ENCODE measurements around the gene MACROH2A1.

The MACROH2A1 gene

GRCh38 chr5:135396459-135397055 lies 2.5 kb downstream of the MACROH2A1 start:
- no peak for DNase-seq

- DNase-seq: no peak
Observed at GRCh38 chr5:135395866-135396265, 3.2 kb downstream of the MACROH2A1 start.

- no peak for DNase-seq
Observed at GRCh38 chr5:135395451-135395850, 3.6 kb downstream of the MACROH2A1 start.

- DNase-seq: no peak
Observed at GRCh38 chr5:135394095-135394494, 4.9 kb downstream of the MACROH2A1 start.

- DNase-seq: no peak
Observed at GRCh38 chr5:135393691-135394090, 5.3 kb downstream of the MACROH2A1 start.

- no peak for DNase-seq
Observed at GRCh38 chr5:135393229-135393628, 5.8 kb downstream of the MACROH2A1 start.

- DNase-seq: no peak
Observed at GRCh38 chr5:135392256-135392655, 6.8 kb downstream of the MACROH2A1 start.

GRCh38 chr5:135391869-135392255 lies 7.2 kb downstream of the MACROH2A1 start:
- DNase-seq: no peak

GRCh38 chr5:135391116-135391868 lies 7.7 kb downstream of the MACROH2A1 start:
- DNase-seq: no peak

- no peak for DNase-seq
Observed at GRCh38 chr5:135388860-135389435, 10.1 kb downstream of the MACROH2A1 start.

GRCh38 chr5:135387629-135387960 lies 11.4 kb downstream of the MACROH2A1 start:
- DNase-seq: no peak

GRCh38 chr5:135386886-135387628 lies 12.0 kb downstream of the MACROH2A1 start:
- no peak for DNase-seq

- no peak for DNase-seq
Observed at GRCh38 chr5:135386096-135386495, 12.9 kb downstream of the MACROH2A1 start.

- DNase-seq: no peak
Observed at GRCh38 chr5:135385576-135385975, 13.5 kb downstream of the MACROH2A1 start.

- DNase-seq: no peak
Observed at GRCh38 chr5:135384898-135385297, 14.1 kb downstream of the MACROH2A1 start.

- no peak for DNase-seq
Observed at GRCh38 chr5:135383803-135384495, 15.1 kb downstream of the MACROH2A1 start.

GRCh38 chr5:135382981-135383380 lies 16.1 kb downstream of the MACROH2A1 start:
- DNase-seq: no peak

- no peak for DNase-seq
Observed at GRCh38 chr5:135382106-135382790, 16.8 kb downstream of the MACROH2A1 start.

- no peak for DNase-seq
Observed at GRCh38 chr5:135379046-135379654, 19.9 kb downstream of the MACROH2A1 start.

- DNase-seq: no peak
Observed at GRCh38 chr5:135377751-135378680, 21.0 kb downstream of the MACROH2A1 start.

Measured in CD4-positive, alpha-beta T cell treated with Interleukin-6 for 4 hours (primary cell).